GM10266 (cell line): ENCODE data around the gene CLDN6.

Source experiments
- DNase-seq: peaks from one replicate; pipeline ENCODE4 v3.0.0; 2012; ENCODE audit errors: extremely low spot score
- TF ChIP-seq, protein P1 (sequence below): IDR thresholded peaks from 2 replicates; pipeline ENCODE4 v1.5.1; 2012; ENCODE audit warnings: mild to moderate bottlenecking, low read depth; ENCODE audit not compliant: control insufficient read depth, insufficient read depth; ENCODE audit errors: missing control alignments

The CLDN6 gene

GRCh38 chr16:3038896-3039295 lies 20.9 kb upstream of the CLDN6 start:
- TF ChIP-seq, protein P1, sequence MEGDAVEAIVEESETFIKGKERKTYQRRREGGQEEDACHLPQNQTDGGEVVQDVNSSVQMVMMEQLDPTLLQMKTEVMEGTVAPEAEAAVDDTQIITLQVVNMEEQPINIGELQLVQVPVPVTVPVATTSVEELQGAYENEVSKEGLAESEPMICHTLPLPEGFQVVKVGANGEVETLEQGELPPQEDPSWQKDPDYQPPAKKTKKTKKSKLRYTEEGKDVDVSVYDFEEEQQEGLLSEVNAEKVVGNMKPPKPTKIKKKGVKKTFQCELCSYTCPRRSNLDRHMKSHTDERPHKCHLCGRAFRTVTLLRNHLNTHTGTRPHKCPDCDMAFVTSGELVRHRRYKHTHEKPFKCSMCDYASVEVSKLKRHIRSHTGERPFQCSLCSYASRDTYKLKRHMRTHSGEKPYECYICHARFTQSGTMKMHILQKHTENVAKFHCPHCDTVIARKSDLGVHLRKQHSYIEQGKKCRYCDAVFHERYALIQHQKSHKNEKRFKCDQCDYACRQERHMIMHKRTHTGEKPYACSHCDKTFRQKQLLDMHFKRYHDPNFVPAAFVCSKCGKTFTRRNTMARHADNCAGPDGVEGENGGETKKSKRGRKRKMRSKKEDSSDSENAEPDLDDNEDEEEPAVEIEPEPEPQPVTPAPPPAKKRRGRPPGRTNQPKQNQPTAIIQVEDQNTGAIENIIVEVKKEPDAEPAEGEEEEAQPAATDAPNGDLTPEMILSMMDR: no peak
- DNase-seq: peak; percentile 8

GRCh38 chr16:3038256-3038655 lies 20.3 kb upstream of the CLDN6 start:
- no peak for DNase-seq
- TF ChIP-seq, protein P1: no peak

DNA sequence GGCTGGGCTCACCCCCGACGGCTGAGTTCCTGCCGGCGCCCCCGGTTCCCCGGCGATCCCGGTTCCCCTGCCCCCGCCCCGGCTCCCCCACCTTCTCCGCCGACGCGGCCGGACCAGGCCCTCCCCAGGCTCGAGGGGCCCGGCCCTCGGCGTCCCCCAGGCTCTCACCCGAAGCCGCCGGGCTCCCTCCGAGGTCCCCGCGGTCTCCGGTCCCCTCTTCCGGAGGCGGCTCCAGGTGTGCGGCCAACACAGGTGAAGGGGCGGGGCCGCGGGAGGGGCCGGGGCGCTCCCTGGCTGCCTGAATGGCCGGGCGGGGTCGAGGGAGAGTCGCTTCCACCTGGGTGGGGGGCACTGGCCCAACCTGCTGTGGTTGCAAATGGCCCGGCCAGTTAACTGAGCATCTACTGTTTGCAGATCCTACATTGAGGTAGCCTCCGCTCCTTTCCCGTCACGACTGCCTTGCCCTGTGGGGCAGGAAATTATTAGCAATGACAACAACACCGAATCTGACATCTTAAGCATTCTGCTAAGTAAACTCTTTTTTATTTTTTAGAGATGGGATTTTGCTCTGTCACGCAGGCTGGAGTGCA lies 18.8 kb upstream of the CLDN6 start, which contains the start of gene BICDL2:
TSS of gene BICDL2 (minus strand) at position 219 of the 590 bp plus-strand sequence. CDS start 1,448 bp downstream, outside the sequence.
- no peak for DNase-seq
- TF ChIP-seq, protein P1: no peak

DNA sequence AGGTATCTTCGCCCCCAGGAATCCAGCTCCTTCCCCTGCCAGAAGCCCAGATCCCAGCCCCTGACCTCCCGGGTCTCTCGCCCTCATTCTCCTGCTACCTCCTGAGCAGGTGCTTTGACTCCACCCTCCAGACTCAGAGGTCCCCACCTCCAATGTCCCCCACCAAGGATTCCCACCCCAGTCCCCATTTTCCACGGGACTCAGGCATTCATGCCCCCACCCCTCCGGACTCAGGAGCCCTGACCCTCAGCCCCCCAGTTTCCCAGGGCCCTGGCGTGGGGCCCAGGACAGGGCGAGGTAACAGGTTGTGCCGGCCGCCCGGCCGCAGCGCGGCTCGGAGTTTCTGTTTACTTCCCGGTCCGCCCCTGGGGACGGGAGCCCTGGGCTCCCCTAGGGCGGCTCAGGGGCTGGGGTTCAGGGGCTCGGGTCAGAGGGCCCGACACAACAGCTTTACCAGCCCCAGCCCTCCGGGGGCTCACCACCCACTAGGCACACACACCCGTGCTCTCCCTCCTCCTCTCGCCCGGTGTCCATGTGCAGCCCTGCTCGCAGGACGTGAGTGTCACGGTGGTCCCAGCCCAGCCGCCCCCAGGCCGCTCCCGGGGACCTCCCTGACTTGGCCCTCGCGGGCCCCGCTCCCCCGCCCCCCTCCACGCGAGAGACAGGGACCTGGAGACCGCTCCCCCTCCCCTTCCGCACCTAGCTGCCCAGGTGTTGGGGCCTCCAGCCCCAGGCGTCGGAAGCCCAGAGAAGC lies 18.2 kb upstream of the CLDN6 start:
- DNase-seq: no peak
- TF ChIP-seq, protein P1: no peak

DNA sequence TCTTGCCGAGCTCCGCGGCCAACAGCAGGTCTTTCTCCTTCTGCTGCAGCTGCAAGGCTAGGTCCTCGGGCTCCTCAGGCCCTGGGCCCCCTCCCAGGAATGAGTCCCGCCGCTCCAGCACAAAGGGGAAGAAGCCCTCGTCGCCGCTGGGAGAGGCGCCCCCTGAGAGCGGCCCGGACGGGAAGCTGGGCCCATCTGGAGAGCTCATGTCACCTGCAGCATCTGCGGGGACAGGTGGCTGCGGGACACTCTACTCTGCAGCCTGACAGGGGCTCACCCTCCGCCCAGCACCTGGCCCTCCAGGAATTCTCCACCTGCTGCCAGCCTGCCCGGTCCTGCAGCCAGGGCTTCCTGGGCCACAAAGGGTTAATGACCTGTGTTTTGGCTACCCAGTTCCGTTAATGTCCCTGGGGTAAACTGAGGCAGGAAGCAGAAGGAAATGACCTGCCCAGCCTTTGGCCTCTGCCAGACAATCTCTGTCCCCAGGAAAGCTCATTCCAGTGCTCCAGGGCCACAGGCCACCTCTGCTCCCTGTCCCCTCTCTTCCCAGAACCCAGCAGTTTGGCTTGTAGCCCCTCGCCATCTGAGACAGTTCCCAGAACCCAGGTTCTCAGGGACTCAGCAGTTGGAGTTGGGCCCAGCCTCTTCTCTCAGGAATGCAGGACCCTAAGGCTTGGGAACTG lies 17.4 kb upstream of the CLDN6 start:
- TF ChIP-seq, protein P1: no peak

GRCh38 chr16:3032624-3033023 lies 14.6 kb upstream of the CLDN6 start:
- TF ChIP-seq, protein P1: no peak
- DNase-seq: no peak

More for the DNA sequence above, 17.4 kb upstream of the CLDN6 start:
- DNase-seq: no peak
